Measurements from ENCODE around the gene SLC22A5. TPM values are rescaled to one million over a fixed set of nuclear protein-coding genes. Genes with fewer than 3 reads are reported as not detected.

SLC22A5 gene
- total and polyA plus RNA-seq, 2 of the 8 experiments (the other 6 are each of a cell fraction or from before 2014, with no cell fraction given): 4.0 to 9.0 TPM

DNA sequence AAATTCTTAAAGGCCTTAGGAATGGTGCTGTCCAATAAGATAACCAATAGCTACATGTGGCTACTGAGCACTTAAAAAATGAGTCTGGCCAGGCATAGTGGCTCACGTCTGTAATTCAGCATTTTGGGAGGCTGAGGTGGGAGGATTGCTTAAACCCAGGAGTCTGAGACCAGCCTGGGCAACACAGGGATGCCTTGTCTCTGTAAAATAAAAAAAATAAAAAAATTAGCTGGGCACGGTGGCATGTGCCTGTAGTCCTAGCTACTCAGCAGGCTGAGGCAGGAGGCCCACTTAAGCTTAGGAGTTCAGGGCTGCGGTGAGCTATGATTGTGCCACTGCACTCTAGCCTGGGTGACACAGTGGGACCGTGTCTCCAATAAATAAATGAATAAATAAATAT is 1.3 kb upstream of the SLC22A5 start:
- Histone ChIP-seq H3K23ac (ENCODE audit: insufficient read length) (no peak overlapping the region), H4K91ac (replicated peaks; ENCODE audit: insufficient read length, low read length) (no peak overlapping the region), H3K4me1 (replicated peaks in 1 of 4; ENCODE audit: control insufficient read depth in 3 of 4, insufficient read depth in 4 of 4, low read length in 3 of 4) (peaks cover 0 to 4% (median 2%) of the 10 kb centered on the region in 4 experiments; a peak in 2 of 7 replicates), H4K5ac (ENCODE audit: insufficient read length, low read depth, low read length) (no peak overlapping the region), H3K23me2 (ENCODE audit: low read depth, low read length) (peaks cover 12% of the 10 kb centered on the region; the same call in 1 of the 2 replicates), H2BK120ac (replicated peaks; ENCODE audit: low read depth, low read length) (no peak overlapping the region), H2BK15ac (ENCODE audit: low read length) (no peak overlapping the region), H2BK12ac (ENCODE audit: low read depth, low read length) (no peak overlapping the region), H4K20me1 (replicated peaks in 1 of 2; ENCODE audit: control insufficient read depth in 1 of 2, insufficient read depth in 2 of 2, low read length in 2 of 2) (no peaks in the 10 kb centered on the region), H3K79me2 (ENCODE audit: control insufficient read depth in 1 of 2, insufficient read depth in 2 of 2, low read length in 2 of 2) (no peaks in the 10 kb centered on the region), H2BK20ac (ENCODE audit: low read length) (no peak overlapping the region), H3K4me3 (ENCODE audit: extremely low read depth in 1 of 4, insufficient read depth in 2 of 4, low read depth in 3 of 4, low read length in 4 of 4) (no peak overlapping the region), H3K14ac (ENCODE audit: insufficient read length) (no peak overlapping the region), H3K9me3 (ENCODE audit: insufficient read depth in 2 of 2, low read depth in 1 of 2, low read length in 1 of 2) (no peaks in the 10 kb centered on the region), H3K9ac (replicated peaks in 1 of 4; ENCODE audit: extremely low read depth in 1 of 4, low read depth in 3 of 4, low read length in 3 of 4) (no peak overlapping the region), H3K18ac (ENCODE audit: extremely low read depth, low read length) (no peak overlapping the region), H3K36me3 (ENCODE audit: control insufficient read depth in 2 of 4, insufficient read depth in 4 of 4, low read length in 3 of 4) (no peaks in the 10 kb centered on the region), H2BK5ac (ENCODE audit: low read depth, low read length) (no peak overlapping the region), H4K8ac (ENCODE audit: extremely low read depth, insufficient read depth, low read length) (no peak overlapping the region), H3K79me1 (ENCODE audit: low read depth, low read length) (no peaks in the 10 kb centered on the region; the same call in 1 of the 2 replicates), H2AFZ (ENCODE audit: low read length) (no peak overlapping the region), H3K4me2 (ENCODE audit: insufficient read depth in 1 of 2, low read depth in 2 of 2, low read length in 2 of 2) (no peak overlapping the region), H3K27ac (ENCODE audit: low read depth, low read length) (no peak overlapping the region), H3K56ac (replicated peaks; ENCODE audit: insufficient read length, low read depth, low read length) (no peak overlapping the region), H2AK5ac (ENCODE audit: low read depth, low read length) (no peak overlapping the region), H3K4ac (replicated peaks; ENCODE audit: insufficient read length, low read depth, low read length) (no peak overlapping the region), H3K27me3 (replicated peaks in 1 of 4; ENCODE audit: control insufficient read depth in 3 of 4, extremely low read depth in 1 of 4, insufficient read depth in 3 of 4, low read length in 3 of 4) (peaks cover 0 to 18% (median 8%) of the 10 kb centered on the region in 4 experiments; a peak in 5 of 7 replicates)
- ChIA-PET CTCF (ENCODE audit: partially characterized antibody) (interaction anchor here (0.7 to 2.6 kb wide), 8 partner anchors 10 to 96 kb away, joined by 3 to 11 read pairs (median 4); no protein-coding TSS in a partner anchor), POLR2A (ENCODE audit: partially characterized antibody) (interaction anchor here (0.6 kb wide), 1 partner anchor 39 kb away, joined by 3 read pairs; no protein-coding TSS in a partner anchor)
- no peak for FAIRE-seq
- WGBS, 2 experiments (ENCODE audit: extremely low coverage in 1 of 2, insufficient coverage in 1 of 2, insufficient read length in 1 of 2, insufficient replicate concordance in 2 of 2, low coverage in 1 of 2, low lambda C conversion rate in 2 of 2, missing lambda C conversion rate in 1 of 2): 86% methylated on average over 4 of the region's 4 CpGs; no CpG with 5 or more reads in 1 of the 2 experiments
- no peak for DNase-seq (ENCODE audit: low read depth in 1 of 2, low spot score in 2 of 2)
- TF ChIP-seq CREB1 (IDR thresholded peaks at IDR 0.05): no peak
- no peak for TF ChIP-seq RBBP5 (IDR thresholded peaks at IDR 0.05; ENCODE audit: borderline replicate concordance, low read depth, low read length)
- TF ChIP-seq NRF1 (IDR thresholded peaks at IDR 0.05; ENCODE audit: low read depth, low read length): no peak
- TF ChIP-seq TCF12 (IDR thresholded peaks at IDR 0.05; ENCODE audit: low read depth, low read length): no peak
- TF ChIP-seq ZNF274 (IDR thresholded peaks at IDR 0.05; ENCODE audit: borderline replicate concordance, extremely low read depth, low read length): no peak
- no peak for TF ChIP-seq PHF8 (conservative IDR thresholded peaks at IDR 0.05; ENCODE audit: low read depth, low read length)
- TF ChIP-seq, protein P1, sequence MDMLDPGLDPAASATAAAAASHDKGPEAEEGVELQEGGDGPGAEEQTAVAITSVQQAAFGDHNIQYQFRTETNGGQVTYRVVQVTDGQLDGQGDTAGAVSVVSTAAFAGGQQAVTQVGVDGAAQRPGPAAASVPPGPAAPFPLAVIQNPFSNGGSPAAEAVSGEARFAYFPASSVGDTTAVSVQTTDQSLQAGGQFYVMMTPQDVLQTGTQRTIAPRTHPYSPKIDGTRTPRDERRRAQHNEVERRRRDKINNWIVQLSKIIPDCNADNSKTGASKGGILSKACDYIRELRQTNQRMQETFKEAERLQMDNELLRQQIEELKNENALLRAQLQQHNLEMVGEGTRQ (IDR thresholded peaks at IDR 0.05; ENCODE audit: low read length): no peak
- no peak for TF ChIP-seq SIX5 (IDR thresholded peaks at IDR 0.05; ENCODE audit: low read depth, low read length)
- TF ChIP-seq HDAC6 (IDR thresholded peaks at IDR 0.05; ENCODE audit: low read depth, low read length): no peak
- no peak for TF ChIP-seq EP300 (IDR thresholded peaks at IDR 0.05; ENCODE audit: borderline replicate concordance in 1 of 2, low read depth in 2 of 2, low read length in 2 of 2)
- no peak for TF ChIP-seq EGR1 (IDR thresholded peaks at IDR 0.05; ENCODE audit: borderline replicate concordance, low read depth, low read length)
- TF ChIP-seq RXRA (IDR thresholded peaks at IDR 0.05; ENCODE audit: insufficient read depth, low read depth, low read length): no peak
- TF ChIP-seq SP2 (IDR thresholded peaks at IDR 0.05; ENCODE audit: low read length): no peak
- TF ChIP-seq SP4 (IDR thresholded peaks at IDR 0.05; ENCODE audit: low read length): no peak

All from H1 (cell line).